GM23338 (cell line): Measurements from ENCODE around the gene SCTR. TPM values are rescaled to one million over a fixed set of nuclear protein-coding genes. Genes with fewer than 3 reads are reported as not detected.

Experiments used
- ATAC-seq: fragments of 200-7000 bp; cut with Tn5 transposase; 3 replicates; pipeline ENCODE4 v1.9.1; 2020
- DNase-seq: peaks from one replicate; pipeline ENCODE4 v3.0.0-alpha.2; 2015; ENCODE audit warnings: low spot score
- H2AFZ ChIP-seq: fragments of 200-600 bp; sonication (generic); 2 replicates; pipeline ENCODE4 v1.8.0; 2016; ENCODE audit warnings: antibody characterized with exemption, mild to moderate bottlenecking, moderate library complexity
- H3F3A ChIP-seq: fragments of 200-600 bp; sonication (generic); replicated peaks from 2 replicates; pipeline ENCODE4 v1.8.0; 2017; ENCODE audit warnings: antibody characterized with exemption, mixed run types, low read depth
- H3K27ac ChIP-seq: fragments of 200-600 bp; sonication (generic); 2 replicates; pipeline ENCODE4 v1.6.1; 2016; ENCODE audit warnings: low read depth
- H3K27me3 ChIP-seq: fragments of 200-600 bp; sonication (generic); 2 replicates; pipeline ENCODE4 v1.8.0; 2016; ENCODE audit warnings: mild to moderate bottlenecking, mixed run types, moderate library complexity; ENCODE audit not compliant: insufficient read depth
- H3K36me3 ChIP-seq: fragments of 200-600 bp; sonication (generic); 2 replicates; pipeline ENCODE4 v1.8.0; 2016; ENCODE audit warnings: mild to moderate bottlenecking; ENCODE audit not compliant: insufficient read depth
- H3K4me1 ChIP-seq: fragments of 200-600 bp; sonication (generic); 2 replicates; pipeline ENCODE4 v1.8.0; 2016; ENCODE audit warnings: mild to moderate bottlenecking, moderate library complexity; ENCODE audit not compliant: insufficient read depth
- H3K4me2 ChIP-seq: fragments of 200-600 bp; sonication (generic); 2 replicates; pipeline ENCODE4 v1.7.1; 2017; ENCODE audit warnings: mixed run types
- H3K4me3 ChIP-seq: fragments of 200-600 bp; sonication (generic); 2 replicates; pipeline ENCODE4 v1.6.1; 2016; ENCODE audit warnings: mixed run types
- H3K79me2 ChIP-seq: fragments of 200-600 bp; sonication (generic); replicated peaks from 2 replicates; pipeline ENCODE4 v1.8.0; 2017; ENCODE audit warnings: mild to moderate bottlenecking; ENCODE audit not compliant: insufficient read depth
- H3K9me2 ChIP-seq: fragments of 200-600 bp; sonication (generic); 2 replicates; pipeline ENCODE4 v1.8.0; 2017; ENCODE audit not compliant: insufficient read depth
- H4K20me1 ChIP-seq: fragments of 200-600 bp; sonication (generic); replicated peaks from 2 replicates; pipeline ENCODE4 v1.8.0; 2017; ENCODE audit warnings: mild to moderate bottlenecking; ENCODE audit not compliant: insufficient read depth
- H3K27ac Mint-ChIP-seq: 2 replicates; pipeline ENCODE4 v1.8.0; 2020; ENCODE audit warnings: inconsistent platforms, mild to moderate bottlenecking, moderate library complexity, mixed read lengths
- H3K27me3 Mint-ChIP-seq: 3 replicates; pipeline ENCODE4 v1.8.0; 2022; ENCODE audit warnings: low read depth, mild to moderate bottlenecking, moderate library complexity, mixed read lengths, inconsistent platforms; ENCODE audit not compliant: insufficient read depth, poor library complexity
- H3K36me3 Mint-ChIP-seq: 3 replicates; pipeline ENCODE4 v1.8.0; 2021; ENCODE audit warnings: low read depth, mild to moderate bottlenecking, inconsistent platforms, moderate library complexity, mixed read lengths
- H3K4me1 Mint-ChIP-seq: 3 replicates; pipeline ENCODE4 v1.8.0; 2020; ENCODE audit warnings: mild to moderate bottlenecking, inconsistent platforms, mixed read lengths
- H3K4me3 Mint-ChIP-seq: 3 replicates; pipeline ENCODE4 v1.8.0; 2021; ENCODE audit warnings: moderate library complexity, mild to moderate bottlenecking, inconsistent platforms, mixed read lengths
- H3K9me3 Mint-ChIP-seq: 3 replicates; pipeline ENCODE4 v1.8.0; 2020; ENCODE audit warnings: moderate library complexity, mild to moderate bottlenecking, inconsistent platforms, mixed read lengths
- CREB1 ChIP-seq: fragments of 250-450 bp; sonication (Bioruptor Pico); IDR thresholded peaks from 2 replicates; pipeline ENCODE4 v1.5.0; 2020; ENCODE audit warnings: low read depth, mild to moderate bottlenecking, moderate library complexity
- NANOG ChIP-seq: IDR thresholded peaks from 2 replicates; pipeline ENCODE4 v1.6.1; 2016; ENCODE audit warnings: antibody characterized with exemption, borderline replicate concordance
- ZNF114 ChIP-seq: fragments of 250-450 bp; sonication (Bioruptor Pico); IDR thresholded peaks from 2 replicates; pipeline ENCODE4 v1.5.0; 2020; ENCODE audit warnings: mild to moderate bottlenecking, moderate library complexity
- ZNF462 ChIP-seq: fragments of 250-450 bp; sonication (Bioruptor Pico); IDR thresholded peaks from 2 replicates; pipeline ENCODE4 v1.5.0; 2020; ENCODE audit warnings: mild to moderate bottlenecking, moderate library complexity
- polyA plus RNA-seq: library from polyadenylated mRNA; unstranded; fragments of >200 nt; fragmentation: Nextera tagmentation; extraction: Ambion mirVana; gene quantifications from 2 replicates; pipeline ENCODE4 v1.2.1, GENCODE V29; 2016
- total RNA-seq: library from RNA; depleted of rRNA; stranded (reverse); fragments of >200 nt; shearing (Covaris generic); gene quantifications from 2 replicates; pipeline ENCODE4 v1.2.3, GENCODE V29; 2014
- TF ChIP-seq, protein P1 (sequence below): IDR thresholded peaks from 2 replicates; pipeline ENCODE4 v1.6.1; 2016; ENCODE audit warnings: antibody characterized with exemption
- TF ChIP-seq, protein P2 (sequence below), 2 experiments: fragments of 200-600 bp in 1 of 2; sonication (generic) in 1 of 2; conservative IDR thresholded peaks; 2 replicates each; pipeline versions ENCODE4 v1.5.1 to v1.6.1; 2016 to 2017; ENCODE audit warnings: antibody characterized with exemption in 2 of 2, low read depth in 2 of 2, mild to moderate bottlenecking in 2 of 2, moderate library complexity in 1 of 2

The SCTR gene
- total and polyA plus RNA-seq, 2 experiments from 2014 or later: not detected

DNA sequence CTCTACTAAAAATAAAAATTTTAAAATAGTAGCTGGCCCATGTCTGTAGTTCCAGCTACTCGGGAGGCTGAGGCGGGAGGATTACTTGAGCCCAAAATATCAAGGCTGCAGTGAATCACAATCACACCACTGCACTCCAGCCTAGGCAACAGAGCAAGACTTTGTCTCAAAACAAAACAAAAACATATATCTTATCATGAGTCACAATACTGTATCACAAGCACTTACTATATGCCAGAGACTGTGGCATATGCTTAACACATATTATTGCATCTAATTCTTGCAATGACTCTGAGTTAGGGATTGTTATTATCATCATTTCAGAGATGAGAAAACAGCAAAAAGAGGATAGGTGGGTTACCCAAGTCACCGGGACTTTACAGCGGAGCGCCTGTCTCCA lies 122.2 kb downstream of the SCTR start (continued):
- TF ChIP-seq NANOG: no peak
- TF ChIP-seq, protein P1, sequence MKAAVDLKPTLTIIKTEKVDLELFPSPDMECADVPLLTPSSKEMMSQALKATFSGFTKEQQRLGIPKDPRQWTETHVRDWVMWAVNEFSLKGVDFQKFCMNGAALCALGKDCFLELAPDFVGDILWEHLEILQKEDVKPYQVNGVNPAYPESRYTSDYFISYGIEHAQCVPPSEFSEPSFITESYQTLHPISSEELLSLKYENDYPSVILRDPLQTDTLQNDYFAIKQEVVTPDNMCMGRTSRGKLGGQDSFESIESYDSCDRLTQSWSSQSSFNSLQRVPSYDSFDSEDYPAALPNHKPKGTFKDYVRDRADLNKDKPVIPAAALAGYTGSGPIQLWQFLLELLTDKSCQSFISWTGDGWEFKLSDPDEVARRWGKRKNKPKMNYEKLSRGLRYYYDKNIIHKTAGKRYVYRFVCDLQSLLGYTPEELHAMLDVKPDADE: no peak

DNA sequence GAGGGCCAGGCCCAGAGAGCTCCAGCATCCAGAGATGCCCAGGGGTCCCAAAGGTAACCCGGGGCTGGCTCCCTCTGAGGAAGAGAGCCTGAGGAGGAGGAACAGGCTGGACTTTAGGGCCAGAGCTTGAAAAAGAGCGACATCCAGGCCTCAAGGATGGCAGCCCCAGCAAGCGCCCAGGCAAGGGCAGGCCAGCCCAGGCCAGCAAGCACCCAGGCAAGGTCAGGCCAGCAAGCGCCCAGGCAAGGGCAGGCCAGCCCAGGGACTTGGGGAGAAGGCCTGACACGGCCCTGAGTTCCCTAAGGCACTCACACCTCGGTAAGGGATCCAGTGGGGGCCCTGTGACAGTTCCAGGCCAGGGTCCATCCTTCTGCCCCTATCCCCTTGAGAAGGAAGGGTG lies 127.1 kb downstream of the SCTR start:
- Mint-ChIP-seq H3K4me3 (no peak overlapping the region), H3K9me3 (no peaks in the 10 kb centered on the region), H3K27me3 (peaks cover 10% of the 10 kb centered on the region), H3K27ac (no peak overlapping the region), H3K4me1 (peaks cover 8% of the 10 kb centered on the region), H3K36me3 (no peaks in the 10 kb centered on the region; the same call in 2 of the 3 replicates)
- no peaks in the 10 kb centered on the region for H3K79me2 ChIP-seq
- no peak overlapping the region for H3K27ac ChIP-seq
- DNase-seq (no peak), ATAC-seq (no peak)
- H3K4me1 ChIP-seq: no peaks in the 10 kb centered on the region
- no peak overlapping the region for H3K4me2 ChIP-seq
- no peaks in the 10 kb centered on the region for H4K20me1 ChIP-seq
- no peaks in the 10 kb centered on the region for H3K9me2 ChIP-seq
- H3K27me3 ChIP-seq: no peaks in the 10 kb centered on the region
- no peak overlapping the region for H3K4me3 ChIP-seq
- no peaks in the 10 kb centered on the region for H3K36me3 ChIP-seq
- TF ChIP-seq, protein P2, sequence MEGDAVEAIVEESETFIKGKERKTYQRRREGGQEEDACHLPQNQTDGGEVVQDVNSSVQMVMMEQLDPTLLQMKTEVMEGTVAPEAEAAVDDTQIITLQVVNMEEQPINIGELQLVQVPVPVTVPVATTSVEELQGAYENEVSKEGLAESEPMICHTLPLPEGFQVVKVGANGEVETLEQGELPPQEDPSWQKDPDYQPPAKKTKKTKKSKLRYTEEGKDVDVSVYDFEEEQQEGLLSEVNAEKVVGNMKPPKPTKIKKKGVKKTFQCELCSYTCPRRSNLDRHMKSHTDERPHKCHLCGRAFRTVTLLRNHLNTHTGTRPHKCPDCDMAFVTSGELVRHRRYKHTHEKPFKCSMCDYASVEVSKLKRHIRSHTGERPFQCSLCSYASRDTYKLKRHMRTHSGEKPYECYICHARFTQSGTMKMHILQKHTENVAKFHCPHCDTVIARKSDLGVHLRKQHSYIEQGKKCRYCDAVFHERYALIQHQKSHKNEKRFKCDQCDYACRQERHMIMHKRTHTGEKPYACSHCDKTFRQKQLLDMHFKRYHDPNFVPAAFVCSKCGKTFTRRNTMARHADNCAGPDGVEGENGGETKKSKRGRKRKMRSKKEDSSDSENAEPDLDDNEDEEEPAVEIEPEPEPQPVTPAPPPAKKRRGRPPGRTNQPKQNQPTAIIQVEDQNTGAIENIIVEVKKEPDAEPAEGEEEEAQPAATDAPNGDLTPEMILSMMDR (conservative IDR thresholded peaks at IDR 0.05; ENCODE audit: low read depth in 2 of 2): no peak
- TF ChIP-seq ZNF114 (CRISPR knock-in tag) (no peak), CREB1 (CRISPR knock-in tag) (no peak), ZNF462 (CRISPR knock-in tag) (no peak)
- H2AFZ ChIP-seq: no peak overlapping the region
- H3F3A ChIP-seq: no peaks in the 10 kb centered on the region
